Testis (tissue), 2 donors: ENCODE data around the gene PPP1R12A.

Experiments used
- POLR2A ChIP-seq: fragments of 450-650 bp; IDR thresholded peaks from one replicate; pipeline ENCODE4 v1.6.1; 2017; ENCODE audit warnings: antibody characterized with exemption, mild to moderate bottlenecking, moderate library complexity
- TF ChIP-seq, protein P1 (sequence below), 3 experiments: fragments of 450-650 bp in 2 of 3; fragments of 200-600 bp in 1 of 3; sonication (generic) in 1 of 3; IDR thresholded peaks; one replicate each; pipeline ENCODE4 v1.5.1; 2016 to 2019; ENCODE audit warnings: antibody characterized with exemption in 3 of 3, mild to moderate bottlenecking in 2 of 3, moderate library complexity in 1 of 3

DNA sequence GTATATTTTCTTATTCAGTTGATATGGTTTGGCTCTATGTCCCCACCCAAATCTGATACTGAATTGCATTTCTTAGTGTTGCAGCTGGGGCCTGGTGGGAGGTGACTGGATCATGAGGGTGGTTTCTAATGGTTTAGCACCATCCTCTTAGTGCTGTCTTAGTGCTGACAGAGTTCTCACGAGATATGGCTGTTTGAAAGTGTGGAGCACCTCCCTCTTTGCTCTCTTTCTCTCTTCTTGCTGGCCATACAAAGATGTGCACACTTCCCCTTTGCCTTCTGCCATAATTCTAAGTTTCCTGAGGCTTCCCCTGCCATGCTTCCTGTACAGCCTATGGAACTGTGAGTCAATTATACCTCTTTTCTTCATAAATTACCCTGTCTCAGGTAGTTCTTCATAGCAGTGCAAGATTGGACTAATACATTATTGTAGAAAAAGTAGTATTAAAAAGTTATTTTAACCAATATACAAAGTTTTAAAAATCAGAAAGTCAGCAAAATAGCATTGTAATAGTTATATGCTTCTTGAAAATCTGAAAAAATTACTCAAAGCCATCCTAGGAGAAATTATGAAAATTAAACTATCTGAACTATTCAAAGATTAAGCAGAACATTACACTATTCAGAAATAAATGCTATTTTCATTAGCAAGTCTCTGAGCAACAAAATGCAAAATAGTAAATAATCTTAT, 84.1 kb downstream of the PPP1R12A start:
- TF ChIP-seq, protein P1, sequence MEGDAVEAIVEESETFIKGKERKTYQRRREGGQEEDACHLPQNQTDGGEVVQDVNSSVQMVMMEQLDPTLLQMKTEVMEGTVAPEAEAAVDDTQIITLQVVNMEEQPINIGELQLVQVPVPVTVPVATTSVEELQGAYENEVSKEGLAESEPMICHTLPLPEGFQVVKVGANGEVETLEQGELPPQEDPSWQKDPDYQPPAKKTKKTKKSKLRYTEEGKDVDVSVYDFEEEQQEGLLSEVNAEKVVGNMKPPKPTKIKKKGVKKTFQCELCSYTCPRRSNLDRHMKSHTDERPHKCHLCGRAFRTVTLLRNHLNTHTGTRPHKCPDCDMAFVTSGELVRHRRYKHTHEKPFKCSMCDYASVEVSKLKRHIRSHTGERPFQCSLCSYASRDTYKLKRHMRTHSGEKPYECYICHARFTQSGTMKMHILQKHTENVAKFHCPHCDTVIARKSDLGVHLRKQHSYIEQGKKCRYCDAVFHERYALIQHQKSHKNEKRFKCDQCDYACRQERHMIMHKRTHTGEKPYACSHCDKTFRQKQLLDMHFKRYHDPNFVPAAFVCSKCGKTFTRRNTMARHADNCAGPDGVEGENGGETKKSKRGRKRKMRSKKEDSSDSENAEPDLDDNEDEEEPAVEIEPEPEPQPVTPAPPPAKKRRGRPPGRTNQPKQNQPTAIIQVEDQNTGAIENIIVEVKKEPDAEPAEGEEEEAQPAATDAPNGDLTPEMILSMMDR (IDR thresholded peaks at IDR 0.05), result no peak
- no peak for TF ChIP-seq POLR2A
